SK-N-SH (cell line): ENCODE data around the gene B4GALT1. TPM values are rescaled to one million over a fixed set of nuclear protein-coding genes. Genes with fewer than 3 reads are reported as not detected.

ENCODE experiments used
- CTCF ChIA-PET: fragments of 300-600, 350-600 bp; formaldehyde crosslinking; extraction: SDS; loops from one replicate; lab custom pipeline; 2021; lab: Yijun Ruan, JAX
- POLR2A ChIA-PET: fragments of 350-600 bp; sonication (Branson Sonifier 250); formaldehyde crosslinking; extraction: SDS; loops from one replicate; lab custom pipeline; 2020; ENCODE audit warnings: antibody characterized with exemption, inconsistent platforms; lab: Yijun Ruan, JAX
- DNase-seq: peaks from one replicate; pipeline ENCODE4 v3.0.0; 2012
- H2AFZ ChIP-seq: fragments of 200-600 bp; sonication (generic); 2 replicates; pipeline ENCODE4 v1.8.1; 2016; ENCODE audit warnings: antibody characterized with exemption, mild to moderate bottlenecking, low read depth
- H3F3A ChIP-seq: fragments of 200-600 bp; sonication (generic); replicated peaks from 2 replicates; pipeline ENCODE3; 2016; ENCODE audit warnings: antibody characterized with exemption, mild to moderate bottlenecking; ENCODE audit not compliant: insufficient read depth
- H3K27ac ChIP-seq, 2 experiments: fragments of 200-500 bp in 1 of 2; fragments of 200-600 bp in 1 of 2; sonication (Bioruptor generic) in 1 of 2; sonication (generic), shearing (Covaris generic) in 1 of 2; 2 replicates each; pipeline versions ENCODE4 v1.5.1 to v1.6.1; 2014 to 2016; ENCODE audit warnings: low read depth in 2 of 2, inconsistent platforms in 1 of 2, low read length in 1 of 2, mild to moderate bottlenecking in 1 of 2, mixed read lengths in 1 of 2
- H3K27me3 ChIP-seq: fragments of 200-600 bp; sonication (generic), shearing (Covaris generic); 2 replicates; pipeline ENCODE4 v1.6.1; 2016; ENCODE audit warnings: mixed run types; ENCODE audit not compliant: insufficient read depth
- H3K36me3 ChIP-seq, 2 experiments: fragments of 200-500 bp in 1 of 2; fragments of 200-600 bp in 1 of 2; sonication (Bioruptor generic) in 1 of 2; sonication (generic) in 1 of 2; replicated peaks in 1 of 2; 2 replicates each; pipeline versions ENCODE3 to v1.5.1; 2014 to 2016; ENCODE audit warnings: low read length in 1 of 2, mild to moderate bottlenecking in 1 of 2; ENCODE audit not compliant: insufficient read depth in 2 of 2, control insufficient read depth in 1 of 2
- H3K4me1 ChIP-seq, 2 experiments: fragments of 200-500 bp in 1 of 2; fragments of 200-600 bp in 1 of 2; sonication (Bioruptor generic) in 1 of 2; sonication (generic), shearing (Covaris generic) in 1 of 2; 2 replicates each; pipeline versions ENCODE4 v1.5.1 to v1.6.1; 2014 to 2016; ENCODE audit warnings: low read depth in 1 of 2, low read length in 1 of 2, mixed run types in 1 of 2; ENCODE audit not compliant: insufficient read depth in 2 of 2, control insufficient read depth in 1 of 2
- H3K4me2 ChIP-seq: fragments of 200-600 bp; sonication (generic), shearing (Covaris generic); 2 replicates; pipeline ENCODE4 v1.6.1; 2017; ENCODE audit warnings: mixed run types
- H3K4me3 ChIP-seq, 2 experiments: fragments of 200-500 bp in 1 of 2; fragments of 200-600 bp in 1 of 2; sonication (Bioruptor generic) in 1 of 2; sonication (generic), shearing (Covaris generic) in 1 of 2; 2 replicates each; pipeline versions ENCODE4 v1.5.1 to v1.8.1; 2014 to 2016; ENCODE audit warnings: low read depth in 2 of 2, inconsistent platforms in 1 of 2, low read length in 1 of 2, mild to moderate bottlenecking in 1 of 2, mixed read lengths in 1 of 2, moderate library complexity in 1 of 2
- H3K79me2 ChIP-seq: fragments of 200-600 bp; sonication (generic); 2 replicates; pipeline ENCODE4 v1.8.1; 2017; ENCODE audit warnings: mild to moderate bottlenecking; ENCODE audit not compliant: insufficient read depth
- H3K9ac ChIP-seq: fragments of 200-600 bp; sonication (generic); 2 replicates; pipeline ENCODE4 v1.6.1; 2017; ENCODE audit warnings: mixed run types
- H3K9me2 ChIP-seq: fragments of 200-600 bp; sonication (generic); 2 replicates; pipeline ENCODE4 v1.6.1; 2017; ENCODE audit warnings: mixed run types
- H3K9me3 ChIP-seq: fragments of 200-600 bp; sonication (generic); 2 replicates; pipeline ENCODE4 v1.6.1; 2017; ENCODE audit warnings: mixed run types, mild to moderate bottlenecking, moderate library complexity
- H4K20me1 ChIP-seq: fragments of 200-600 bp; sonication (generic); 2 replicates; pipeline ENCODE4 v1.6.1; 2017; ENCODE audit warnings: mild to moderate bottlenecking, mixed run types; ENCODE audit not compliant: insufficient read depth
- CHD2 ChIP-seq: fragments of 150-350 bp; IDR thresholded peaks from 2 replicates; pipeline ENCODE4 v1.6.1; 2018; ENCODE audit warnings: low read length; ENCODE audit not compliant: partially characterized antibody
- FOSL2 ChIP-seq: IDR thresholded peaks from 2 replicates; pipeline ENCODE4 v1.4.0; 2012; ENCODE audit warnings: low read depth, mild to moderate bottlenecking, moderate library complexity, borderline replicate concordance
- MEF2A ChIP-seq: IDR thresholded peaks from 2 replicates; pipeline ENCODE4 v1.4.0; 2012; ENCODE audit warnings: low read depth, borderline replicate concordance
- NFIC ChIP-seq: IDR thresholded peaks from 2 replicates; pipeline ENCODE4 v1.4.0; 2012; ENCODE audit warnings: borderline replicate concordance
- NRF1 ChIP-seq: IDR thresholded peaks from 2 replicates; pipeline ENCODE4 v1.6.1; 2012; ENCODE audit warnings: low read depth, mild to moderate bottlenecking, low read length
- PBX3 ChIP-seq: IDR thresholded peaks from 2 replicates; pipeline ENCODE4; 2012
- RFX5 ChIP-seq: IDR thresholded peaks from 2 replicates; pipeline ENCODE4 v1.6.1; 2012; ENCODE audit warnings: mild to moderate bottlenecking, improper control_type of control experiment, low read length
- SMC3 ChIP-seq: IDR thresholded peaks from 2 replicates; pipeline ENCODE4 v1.6.1; 2012; ENCODE audit warnings: low read depth, low read length, improper control_type of control experiment
- TAF1 ChIP-seq: IDR thresholded peaks from 2 replicates; pipeline ENCODE4 v1.6.1; 2012; ENCODE audit warnings: low read depth, mild to moderate bottlenecking, low read length, moderate library complexity, borderline replicate concordance
- TCF12 ChIP-seq: IDR thresholded peaks from 2 replicates; pipeline ENCODE4 v1.4.0; 2012
- TEAD4 ChIP-seq: IDR thresholded peaks from 2 replicates; pipeline ENCODE4 v1.4.0; 2012; ENCODE audit warnings: mild to moderate bottlenecking, borderline replicate concordance; ENCODE audit not compliant: insufficient read depth
- YY1 ChIP-seq: IDR thresholded peaks from 2 replicates; pipeline ENCODE4 v1.4.0; 2012; ENCODE audit warnings: low read depth, mild to moderate bottlenecking
- ZBTB33 ChIP-seq: IDR thresholded peaks from 2 replicates; pipeline ENCODE4 v1.4.0; 2012; ENCODE audit warnings: low read depth, borderline replicate concordance
- WGBS: methylation state at CpG from one replicate; pipeline ENCODE4 v1.1.6; 2017; ENCODE audit warnings: low lambda C conversion rate; 5-methylcytosine and 5-hydroxymethylcytosine counted together
- polyA plus RNA-seq, 3 experiments: library from polyadenylated mRNA; depleted of rRNA; stranded (reverse); fragments of >200 nt; gene quantifications; 2 replicates each; pipeline ENCODE4 v1.2.3, GENCODE V29; 2012

The B4GALT1 gene
- polyA plus RNA-seq, 1 of the 3 experiments (the other 2 are of a cell fraction) = 36.2 TPM

DNA sequence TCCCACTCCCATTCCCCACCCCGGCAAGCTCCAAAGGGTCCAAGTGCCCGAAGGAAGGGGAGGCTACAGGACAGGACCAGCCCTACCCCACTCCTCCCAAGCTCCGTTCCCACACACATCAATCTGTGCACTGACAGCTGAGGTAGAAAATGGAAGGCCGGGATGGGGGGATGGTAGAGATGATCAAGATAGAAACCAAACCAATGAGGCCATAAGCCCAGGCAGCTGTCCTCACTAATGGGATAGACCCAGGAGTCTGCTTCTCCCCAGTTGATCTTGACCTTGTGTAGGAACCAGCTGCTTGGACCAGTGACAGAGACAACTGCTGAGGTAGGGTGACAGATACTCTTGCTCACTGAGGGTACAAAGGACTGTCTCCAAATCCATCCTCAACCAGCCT, 38.6 kb downstream of the B4GALT1 start:
- Histone ChIP-seq H3K4me2 (no peak overlapping the region), H3K4me1 (no peaks in the 10 kb centered on the region; a peak in 2 of 4 replicates), H3K79me2 (peaks cover 45% of the 10 kb centered on the region), H3F3A (peaks cover 15% of the 10 kb centered on the region), H3K9me2 (no peaks in the 10 kb centered on the region), H2AFZ (no peak overlapping the region), H3K36me3 (peaks cover 11 to 42% of the 10 kb centered on the region in 2 experiments), H3K27me3 (no peaks in the 10 kb centered on the region), H3K4me3 (no peak overlapping the region), H3K9me3 (no peaks in the 10 kb centered on the region), H4K20me1 (peaks cover 2% of the 10 kb centered on the region; the same call in 1 of the 2 replicates), H3K9ac (no peak overlapping the region), H3K27ac (no peak overlapping the region)
- POLR2A ChIA-PET = no interaction called here
- no peak for DNase-seq
- no peak for TF ChIP-seq TAF1
- CTCF ChIA-PET = interaction anchor here (1.0 kb wide), 1 partner anchor 42 kb away, joined by 3 read pairs; no protein-coding TSS in a partner anchor
- 91% methylated on average over 4 of the region's 4 CpGs for WGBS

GRCh38 chr9:33127881-33128280, 39.3 kb downstream of the B4GALT1 start:
- 97% methylated on average over 5 of the region's 5 CpGs for WGBS
- DNase-seq = no peak
- Histone ChIP-seq H3F3A (peaks cover 11% of the 10 kb centered on the region), H3K9ac (no peak overlapping the region), H3K9me2 (no peaks in the 10 kb centered on the region), H2AFZ (no peak overlapping the region), H3K9me3 (no peaks in the 10 kb centered on the region), H3K79me2 (peaks cover 48% of the 10 kb centered on the region), H3K36me3 (peaks cover 11 to 36% of the 10 kb centered on the region in 2 experiments), H3K27ac (no peak overlapping the region), H3K4me1 (no peaks in the 10 kb centered on the region; a peak in 2 of 4 replicates), H3K27me3 (no peaks in the 10 kb centered on the region), H3K4me3 (no peak overlapping the region), H3K4me2 (no peak overlapping the region), H4K20me1 (no peaks in the 10 kb centered on the region)
- ChIA-PET POLR2A (no interaction called here), CTCF (interaction anchor here (1.0 to 1.3 kb wide), 2 partner anchors 43 kb away, joined by 3 to 4 read pairs; no protein-coding TSS in a partner anchor)
- no peak for TF ChIP-seq RFX5
- no peak for TF ChIP-seq TCF12
- TF ChIP-seq TEAD4 = no peak
- TF ChIP-seq SMC3 = no peak
- TF ChIP-seq PBX3 = no peak

GRCh38 chr9:33125871-33126823, 41.0 kb downstream of the B4GALT1 start:
- H3K36me3 ChIP-seq = peaks cover 11 to 29% of the 10 kb centered on the region in 2 experiments
- WGBS = 90% methylated on average over 8 of the region's 8 CpGs
- H3K27ac ChIP-seq = no peak overlapping the region
- no peaks in the 10 kb centered on the region for H3K27me3 ChIP-seq
- no peaks in the 10 kb centered on the region for H3F3A ChIP-seq
- H3K4me1 ChIP-seq = no peaks in the 10 kb centered on the region
- CTCF ChIA-PET = no interaction called here
- no peak overlapping the region for H3K9ac ChIP-seq
- POLR2A ChIA-PET = no interaction called here
- no peaks in the 10 kb centered on the region for H4K20me1 ChIP-seq
- no peaks in the 10 kb centered on the region for H3K9me3 ChIP-seq
- H3K79me2 ChIP-seq = peaks cover 47% of the 10 kb centered on the region; the same call in 1 of the 2 replicates
- H3K4me2 ChIP-seq = no peak overlapping the region
- no peak for DNase-seq
- TF ChIP-seq YY1 = no peak
- no peak for TF ChIP-seq CHD2
- TF ChIP-seq MEF2A = no peak
- TF ChIP-seq NFIC = no peak
- no peak for TF ChIP-seq FOSL2
- TF ChIP-seq NRF1 = no peak
- no peak for TF ChIP-seq ZBTB33
- TF ChIP-seq SMC3 = no peak
- H3K4me3 ChIP-seq = no peak overlapping the region
- no peaks in the 10 kb centered on the region for H3K9me2 ChIP-seq
- H2AFZ ChIP-seq = no peak overlapping the region
